ENCODE data around the gene SHF.
A peak's percentile ranks its signal among the peaks of the same experiment; 100 is the strongest.

The SHF gene

GRCh38 chr15:45169608-45170480 lies 17.9 kb downstream of the SHF start:
- DNase-seq, result peak; percentile 21

GRCh38 chr15:45168751-45169551 lies 18.8 kb downstream of the SHF start:
- DNase-seq, result peak; percentile 77

GRCh38 chr15:45168286-45168685 lies 19.5 kb downstream of the SHF start:
- no peak for DNase-seq

GRCh38 chr15:45167631-45168205 lies 20.0 kb downstream of the SHF start:
- no peak for DNase-seq

- peak; percentile 96 for DNase-seq
These were observed 20.7 kb downstream of the SHF start for GRCh38 chr15:45166834-45167630.

GRCh38 chr15:45165536-45165935 lies 22.2 kb downstream of the SHF start:
- DNase-seq, result no peak

GRCh38 chr15:45164914-45165313 lies 22.9 kb downstream of the SHF start:
- no peak for DNase-seq

- DNase-seq, result no peak
These were observed 24.3 kb downstream of the SHF start for GRCh38 chr15:45163508-45163856.

- DNase-seq, result peak; percentile 89
These were observed 24.8 kb downstream of the SHF start for GRCh38 chr15:45162771-45163507.

- DNase-seq, result no peak
These were observed 26.1 kb downstream of the SHF start for GRCh38 chr15:45161666-45162065.

- DNase-seq, result no peak
These were observed 29.8 kb downstream of the SHF start for GRCh38 chr15:45157974-45158373.

GRCh38 chr15:45156744-45157455 lies 30.9 kb downstream of the SHF start:
- DNase-seq, result no peak

GRCh38 chr15:45155739-45156138 lies 32.0 kb downstream of the SHF start:
- DNase-seq, result no peak

GRCh38 chr15:45151998-45152828 lies 35.6 kb downstream of the SHF start:
- no peak for DNase-seq

- DNase-seq, result no peak
These were observed 36.8 kb downstream of the SHF start for GRCh38 chr15:45150997-45151396.

- DNase-seq, result no peak
These were observed 37.3 kb downstream of the SHF start for GRCh38 chr15:45150481-45150880.

GRCh38 chr15:45149060-45149459 lies 38.7 kb downstream of the SHF start:
- DNase-seq, result no peak

GRCh38 chr15:45148076-45149059 lies 39.4 kb downstream of the SHF start:
- no peak for DNase-seq

- no peak for DNase-seq
These were observed 40.2 kb downstream of the SHF start for GRCh38 chr15:45147606-45148005.
